Panc1 (cell line): ENCODE data around the gene KCNQ1.

Experiments
- CTCF ChIP-seq: fragments of 450-650 bp; IDR thresholded peaks from 2 replicates; pipeline ENCODE4 v1.5.1; 2017; ENCODE audit warnings: mild to moderate bottlenecking
- POLR2AphosphoS5 ChIP-seq: IDR thresholded peaks from 2 replicates; pipeline ENCODE4 v1.6.1; 2012; ENCODE audit warnings: mild to moderate bottlenecking, low read depth, low read length, moderate library complexity
- SIN3A ChIP-seq: IDR thresholded peaks from 2 replicates; pipeline ENCODE4 v1.6.1; 2012; ENCODE audit warnings: low read depth, mild to moderate bottlenecking, low read length, moderate library complexity, borderline replicate concordance; ENCODE audit not compliant: insufficient read depth
- TCF7L2 ChIP-seq: IDR thresholded peaks from 2 replicates; pipeline ENCODE4 v1.6.1; 2011; ENCODE audit warnings: mild to moderate bottlenecking, low read depth, low read length, inconsistent platforms
- TF ChIP-seq, protein P1 (sequence below), 2 experiments: IDR thresholded peaks; 2 replicates each; pipeline ENCODE4 v1.6.1; 2011 to 2012; ENCODE audit warnings: low read depth in 2 of 2, control low read depth in 1 of 2, low read length in 1 of 2, mild to moderate bottlenecking in 1 of 2, moderate library complexity in 1 of 2; ENCODE audit not compliant: insufficient read depth in 1 of 2

DNA sequence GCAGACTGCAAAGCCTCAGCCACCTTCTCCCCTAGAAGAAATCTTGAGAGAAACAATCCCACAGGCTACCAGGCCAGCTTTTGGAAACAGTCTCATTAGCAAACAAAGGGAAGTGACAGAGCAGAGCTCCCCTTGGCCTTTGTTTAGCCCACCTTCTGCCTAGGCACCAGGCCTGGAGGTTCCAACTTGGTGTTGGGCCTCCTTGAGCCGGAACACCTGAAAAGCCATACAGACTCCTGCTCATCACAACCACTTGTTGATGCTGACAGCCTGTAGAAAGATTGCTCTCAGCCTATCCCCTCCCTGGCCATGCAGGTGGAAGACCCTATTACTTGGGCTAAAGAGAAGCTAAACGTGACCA is 228.4 kb downstream of the KCNQ1 start:
- TF ChIP-seq CTCF (no peak), TCF7L2 (no peak), POLR2AphosphoS5 (no peak), SIN3A (no peak)
- TF ChIP-seq, protein P1, sequence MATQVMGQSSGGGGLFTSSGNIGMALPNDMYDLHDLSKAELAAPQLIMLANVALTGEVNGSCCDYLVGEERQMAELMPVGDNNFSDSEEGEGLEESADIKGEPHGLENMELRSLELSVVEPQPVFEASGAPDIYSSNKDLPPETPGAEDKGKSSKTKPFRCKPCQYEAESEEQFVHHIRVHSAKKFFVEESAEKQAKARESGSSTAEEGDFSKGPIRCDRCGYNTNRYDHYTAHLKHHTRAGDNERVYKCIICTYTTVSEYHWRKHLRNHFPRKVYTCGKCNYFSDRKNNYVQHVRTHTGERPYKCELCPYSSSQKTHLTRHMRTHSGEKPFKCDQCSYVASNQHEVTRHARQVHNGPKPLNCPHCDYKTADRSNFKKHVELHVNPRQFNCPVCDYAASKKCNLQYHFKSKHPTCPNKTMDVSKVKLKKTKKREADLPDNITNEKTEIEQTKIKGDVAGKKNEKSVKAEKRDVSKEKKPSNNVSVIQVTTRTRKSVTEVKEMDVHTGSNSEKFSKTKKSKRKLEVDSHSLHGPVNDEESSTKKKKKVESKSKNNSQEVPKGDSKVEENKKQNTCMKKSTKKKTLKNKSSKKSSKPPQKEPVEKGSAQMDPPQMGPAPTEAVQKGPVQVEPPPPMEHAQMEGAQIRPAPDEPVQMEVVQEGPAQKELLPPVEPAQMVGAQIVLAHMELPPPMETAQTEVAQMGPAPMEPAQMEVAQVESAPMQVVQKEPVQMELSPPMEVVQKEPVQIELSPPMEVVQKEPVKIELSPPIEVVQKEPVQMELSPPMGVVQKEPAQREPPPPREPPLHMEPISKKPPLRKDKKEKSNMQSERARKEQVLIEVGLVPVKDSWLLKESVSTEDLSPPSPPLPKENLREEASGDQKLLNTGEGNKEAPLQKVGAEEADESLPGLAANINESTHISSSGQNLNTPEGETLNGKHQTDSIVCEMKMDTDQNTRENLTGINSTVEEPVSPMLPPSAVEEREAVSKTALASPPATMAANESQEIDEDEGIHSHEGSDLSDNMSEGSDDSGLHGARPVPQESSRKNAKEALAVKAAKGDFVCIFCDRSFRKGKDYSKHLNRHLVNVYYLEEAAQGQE (IDR thresholded peaks at IDR 0.05; ENCODE audit: insufficient read depth in 1 of 2, low read depth in 2 of 2, low read length in 1 of 2) = no peak
